ENCODE results near the gene DEAF1.

Gene DEAF1

GRCh38 chr11:721741-722345, 26.8 kb upstream of the DEAF1 start:
- DNase-seq (ENCODE audit: low read depth), result no peak

GRCh38 chr11:721247-721740, 26.3 kb upstream of the DEAF1 start:
- no peak for DNase-seq (ENCODE audit: low read depth)

DNA sequence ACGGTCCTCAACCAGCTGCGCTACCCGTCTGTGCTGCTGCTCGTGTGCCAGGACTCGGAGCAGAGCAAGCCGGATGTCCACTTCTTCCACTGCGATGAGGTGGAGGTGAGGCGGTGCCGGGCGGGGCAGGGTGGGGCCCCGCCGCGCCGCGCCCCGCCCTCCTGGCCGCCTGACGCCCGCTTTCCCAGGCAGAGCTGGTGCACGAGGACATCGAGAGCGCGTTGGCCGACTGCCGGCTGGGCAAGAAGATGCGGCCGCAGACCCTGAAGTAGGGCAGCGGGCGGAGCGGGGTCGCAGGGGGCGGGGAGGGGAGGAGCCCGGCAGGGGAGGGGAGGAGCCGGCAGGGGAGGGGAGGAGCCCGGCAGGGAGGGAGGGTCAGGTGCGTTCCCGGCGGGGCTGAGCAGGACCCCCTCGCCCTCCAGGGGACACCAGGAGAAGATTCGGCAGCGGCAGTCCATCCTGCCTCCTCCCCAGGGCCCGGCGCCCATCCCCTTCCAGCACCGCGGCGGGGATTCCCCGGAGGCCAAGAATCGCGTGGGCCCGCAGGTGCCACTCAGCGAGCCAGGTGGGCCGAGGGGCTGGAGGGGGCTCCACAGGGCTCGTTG, 25.7 kb upstream of the DEAF1 start:
- no peak for DNase-seq (ENCODE audit: low read depth)

- DNase-seq (ENCODE audit: low read depth), result no peak
Measured at GRCh38 chr11:720017-720641, 25.1 kb upstream of the DEAF1 start.

DNA sequence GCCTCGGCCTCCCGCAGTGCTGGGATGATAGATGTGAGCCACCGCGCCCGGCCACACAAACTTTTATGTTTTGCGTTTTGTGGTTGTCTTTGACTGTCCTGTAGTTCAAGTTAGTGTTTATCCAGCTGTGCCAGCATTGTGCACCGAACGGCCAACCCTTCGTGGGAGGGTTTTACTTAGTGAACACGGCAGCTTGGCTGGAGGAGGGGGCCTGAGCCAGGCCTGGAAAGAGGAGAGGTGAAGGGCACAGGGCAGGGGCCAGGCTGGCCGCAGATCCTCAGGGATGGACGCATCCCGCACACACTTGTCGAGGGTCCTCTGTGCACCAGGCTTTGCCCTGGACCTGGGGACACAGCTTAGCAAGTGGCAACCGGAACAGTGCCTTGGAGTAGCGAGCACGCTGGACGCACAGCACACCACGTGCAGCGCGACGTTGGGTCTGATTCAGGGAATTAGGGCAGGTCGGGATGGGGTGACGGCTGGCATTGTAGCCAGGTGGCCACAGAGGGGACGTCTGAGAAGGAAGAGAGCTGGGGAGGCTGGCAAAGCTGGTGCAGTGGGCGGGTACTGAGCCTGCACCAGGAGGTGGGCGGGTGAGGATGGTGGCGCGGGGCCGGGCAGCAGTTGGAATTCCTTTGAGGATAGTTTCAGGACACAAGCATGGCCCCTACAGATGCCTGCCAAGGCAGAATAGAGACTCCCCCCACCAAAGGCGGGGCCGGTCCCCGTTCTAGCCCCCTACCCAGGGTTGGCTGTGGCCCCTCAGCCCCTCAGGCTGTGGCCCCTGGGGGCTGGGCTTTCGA, 24.4 kb upstream of the DEAF1 start:
- no peak for DNase-seq (ENCODE audit: low read depth)

GRCh38 chr11:714436-714835, 19.4 kb upstream of the DEAF1 start:
- DNase-seq (ENCODE audit: low read depth), result no peak

- DNase-seq (ENCODE audit: low read depth), result no peak
Measured at GRCh38 chr11:709109-709997, 14.3 kb upstream of the DEAF1 start.

- no peak for DNase-seq (ENCODE audit: low read depth)
Measured at GRCh38 chr11:708511-708910, 13.5 kb upstream of the DEAF1 start.

GRCh38 chr11:707817-708420, 12.9 kb upstream of the DEAF1 start:
- DNase-seq (ENCODE audit: low read depth), result no peak

DNA sequence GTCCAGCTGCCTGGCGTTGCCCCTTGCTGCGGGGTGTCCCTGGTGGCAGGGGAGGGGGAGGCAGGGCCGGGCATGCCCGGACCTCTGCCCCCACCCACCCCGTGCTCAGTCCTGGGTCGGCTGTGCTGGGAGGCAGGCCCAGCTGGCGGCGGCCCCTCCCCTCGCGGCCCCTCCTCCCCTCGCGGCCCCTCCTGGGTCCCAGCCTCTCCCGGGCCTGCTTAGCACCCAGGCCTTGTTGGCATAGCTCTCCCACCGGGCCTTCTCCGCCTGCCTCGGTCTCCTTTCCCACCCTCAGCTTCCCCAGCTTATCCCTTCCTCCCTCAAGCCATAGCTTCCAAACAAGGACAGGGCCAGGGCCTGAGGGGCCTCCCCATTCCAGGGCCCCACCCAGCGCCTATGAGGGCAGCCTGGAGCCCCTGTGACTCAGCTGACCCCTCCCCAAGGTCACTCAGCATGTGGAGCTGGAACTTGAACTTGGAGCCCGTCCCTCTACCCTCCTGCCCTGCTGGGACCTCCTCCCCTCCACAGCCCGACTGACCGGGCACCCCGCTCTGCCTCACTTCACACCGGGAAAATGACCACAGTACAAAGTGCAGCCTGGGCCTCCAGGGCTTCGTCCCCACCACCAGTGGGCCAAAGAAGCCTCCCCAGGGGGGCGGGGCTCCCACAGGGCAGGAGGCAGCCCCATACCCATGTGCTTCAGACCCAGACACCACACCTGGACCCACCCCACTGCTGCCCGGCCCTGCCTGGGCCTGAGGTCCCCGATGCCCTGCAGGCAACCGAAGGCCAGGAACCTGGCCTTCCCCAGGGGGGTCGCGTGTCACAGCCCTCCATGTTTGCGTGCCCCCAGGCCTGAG, 12.2 kb upstream of the DEAF1 start:
- DNase-seq (ENCODE audit: low read depth), result no peak

DNA sequence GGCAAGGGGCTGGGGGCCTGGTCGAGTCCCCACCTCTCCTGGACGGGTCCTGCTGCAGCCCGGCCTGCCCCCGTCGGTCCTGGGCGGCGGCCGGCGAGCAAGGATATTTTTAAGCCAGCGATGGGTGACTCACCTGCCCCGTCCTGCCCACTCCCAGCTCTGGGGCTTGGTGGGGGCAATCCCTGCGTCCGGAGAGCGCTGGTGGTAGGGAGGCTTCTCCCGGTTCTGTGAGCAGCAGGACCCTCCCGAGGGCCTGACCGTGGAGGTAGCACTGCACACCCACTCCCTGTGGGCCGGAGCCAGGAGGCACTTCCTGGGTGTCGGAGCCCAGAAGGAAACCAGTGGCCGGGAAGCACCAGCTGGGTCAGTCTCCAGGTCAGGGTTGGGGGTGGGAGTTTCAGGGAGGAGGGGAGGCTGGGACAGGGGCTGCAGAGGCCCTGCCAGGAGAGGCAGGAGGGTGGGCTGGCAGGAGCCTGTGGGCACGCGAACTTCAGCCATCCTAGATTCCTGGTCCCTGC, 11.5 kb upstream of the DEAF1 start:
- no peak for DNase-seq (ENCODE audit: low read depth)

DNA sequence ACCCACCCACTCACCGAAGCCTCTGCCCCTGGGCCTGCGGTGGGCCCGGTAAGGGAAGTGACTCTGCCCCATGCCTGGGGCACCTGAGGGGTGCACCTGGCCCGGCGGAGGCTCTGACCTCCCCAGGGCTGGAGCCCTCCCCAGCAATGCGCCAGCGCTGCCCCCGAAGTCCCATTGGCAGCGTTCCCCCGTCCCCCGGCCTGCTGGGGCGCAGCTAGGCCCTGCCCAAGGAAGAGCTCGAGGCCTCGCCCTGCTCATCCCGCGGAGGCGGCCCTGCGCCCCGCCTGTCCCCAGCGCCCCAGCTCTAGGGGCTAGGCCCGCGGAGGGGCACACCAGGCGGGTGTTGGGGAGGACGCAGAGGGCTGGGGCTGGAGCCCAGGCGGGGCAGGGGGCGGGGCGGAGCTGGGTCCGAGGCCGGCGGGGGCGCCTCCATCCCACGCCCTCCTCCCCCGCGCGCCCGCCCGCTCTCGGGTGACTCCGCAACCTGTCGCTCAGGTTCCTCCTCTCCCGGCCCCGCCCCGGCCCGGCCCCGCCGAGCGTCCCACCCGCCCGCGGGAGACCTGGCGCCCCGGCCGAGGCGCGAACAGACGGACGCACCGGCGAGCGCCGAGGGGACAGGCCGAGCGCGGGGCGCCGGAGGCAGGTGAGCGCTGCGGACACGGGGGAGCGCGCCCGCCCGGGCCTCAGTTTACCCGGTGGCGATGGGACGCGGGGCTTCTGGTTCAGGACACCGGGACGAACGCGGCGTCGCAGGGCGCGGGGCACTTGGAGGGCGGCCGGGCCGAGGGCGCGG, 10.8 kb upstream of the DEAF1 start, which contains the start of gene EPS8L2:
EPS8L2 (plus strand) TSS at position 586 of the 793 bp plus-strand sequence. CDS start 3,177 bp downstream, outside the sequence.
- DNase-seq (ENCODE audit: low read depth), result no peak

DNA sequence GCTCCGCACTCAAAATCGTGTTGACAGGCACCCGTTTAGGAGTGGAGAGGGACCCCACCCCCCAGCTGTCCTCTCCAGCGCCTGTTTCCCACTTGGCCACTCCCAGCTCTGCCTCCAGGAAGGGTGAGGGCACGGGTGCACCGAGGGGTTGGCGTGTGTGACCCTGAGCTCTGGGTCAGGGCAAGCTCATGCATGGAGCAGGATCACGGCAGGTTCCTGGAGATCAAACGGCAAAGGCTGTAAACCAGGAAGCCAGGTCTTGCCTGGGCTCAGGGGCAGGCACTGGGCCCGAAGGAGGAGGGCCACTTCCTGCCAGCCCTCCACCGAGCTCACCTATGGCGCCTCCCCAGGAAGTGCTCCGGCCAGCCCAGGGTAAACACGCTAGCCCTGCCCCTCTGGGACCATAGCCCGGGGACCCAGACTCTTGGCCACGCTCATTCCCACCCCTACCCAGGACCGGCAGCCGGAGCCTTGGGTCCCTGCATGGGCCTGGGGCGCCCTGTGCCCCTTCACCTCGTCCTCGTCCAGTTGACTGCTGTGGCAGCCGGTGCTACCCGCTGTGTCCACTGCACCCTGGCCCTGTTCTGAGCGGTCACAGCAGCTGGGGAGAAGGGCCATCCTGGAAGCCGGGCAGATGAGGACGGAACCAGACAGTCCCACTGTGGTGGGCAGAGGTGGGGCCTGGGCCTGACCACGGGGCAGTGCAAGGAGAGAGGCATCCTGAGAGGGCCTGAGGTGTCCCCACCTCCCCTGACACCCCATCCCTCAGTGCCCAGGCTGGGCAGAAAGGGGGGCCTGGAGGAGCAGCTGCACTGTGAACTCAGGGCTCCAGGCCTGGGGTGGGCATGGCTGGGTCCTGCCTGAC, 10.0 kb upstream of the DEAF1 start:
- no peak for DNase-seq (ENCODE audit: low read depth)

- DNase-seq (ENCODE audit: low read depth), result no peak
Measured at GRCh38 chr11:704228-704674, 9.2 kb upstream of the DEAF1 start.

- no peak for DNase-seq (ENCODE audit: low read depth)
Measured at GRCh38 chr11:703506-703905, 8.5 kb upstream of the DEAF1 start.

GRCh38 chr11:702462-703461, 7.7 kb upstream of the DEAF1 start:
- DNase-seq (ENCODE audit: low read depth), result no peak
